AG09309 (cell line): ENCODE results near the gene S1PR4.

ENCODE experiments used
- DNase-seq: peaks from one replicate; pipeline ENCODE4 v3.0.0-alpha.2; 2010; ENCODE audit warnings: low read depth
- H3K4me3 ChIP-seq: 2 replicates; pipeline ENCODE4 v1.5.1; 2011; ENCODE audit warnings: mild to moderate bottlenecking, low read depth, low read length, moderate library complexity; ENCODE audit not compliant: control insufficient read depth
- CTCF ChIP-seq: IDR thresholded peaks from 2 replicates; pipeline ENCODE4 v1.5.1; 2011; ENCODE audit warnings: mild to moderate bottlenecking, low read depth, low read length, inconsistent platforms; ENCODE audit not compliant: insufficient read depth, control insufficient read depth; ENCODE audit errors: missing control alignments

The S1PR4 gene

GRCh38 chr19:3145909-3146676 is 32.5 kb upstream of the S1PR4 start:
- no peak overlapping the region for H3K4me3 ChIP-seq
- no peak for DNase-seq
- TF ChIP-seq CTCF = no peak

DNA sequence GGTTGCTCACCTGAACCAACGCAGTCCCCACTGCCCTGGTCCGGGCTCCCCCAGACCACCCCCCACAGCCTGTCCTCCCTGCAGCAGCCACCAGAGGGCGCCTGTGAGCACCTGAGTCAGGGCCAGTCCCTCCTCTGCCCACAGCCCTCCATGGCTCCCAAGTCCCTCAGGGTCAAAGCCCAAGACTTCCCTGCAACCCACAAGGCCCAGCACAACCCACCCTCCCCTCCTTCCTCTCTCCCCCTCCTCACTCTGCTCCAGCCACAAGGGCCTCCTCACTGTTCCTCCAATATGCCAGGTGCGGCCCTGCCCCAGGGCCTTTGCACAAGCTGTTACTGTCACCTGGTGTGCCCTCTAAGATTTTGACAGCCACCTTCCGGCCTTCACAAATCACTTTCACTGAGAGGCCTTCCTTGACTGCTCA is 31.9 kb upstream of the S1PR4 start:
- no peak for DNase-seq
- peak; percentile 83 for TF ChIP-seq CTCF
- no peak overlapping the region for H3K4me3 ChIP-seq

- TF ChIP-seq CTCF = no peak
- H3K4me3 ChIP-seq = no peak overlapping the region
- no peak for DNase-seq
Observed at GRCh38 chr19:3148503-3148902, 30.1 kb upstream of the S1PR4 start.

- no peak overlapping the region for H3K4me3 ChIP-seq
- no peak for DNase-seq
- TF ChIP-seq CTCF = no peak
Observed at GRCh38 chr19:3149089-3149488, 29.5 kb upstream of the S1PR4 start.

DNA sequence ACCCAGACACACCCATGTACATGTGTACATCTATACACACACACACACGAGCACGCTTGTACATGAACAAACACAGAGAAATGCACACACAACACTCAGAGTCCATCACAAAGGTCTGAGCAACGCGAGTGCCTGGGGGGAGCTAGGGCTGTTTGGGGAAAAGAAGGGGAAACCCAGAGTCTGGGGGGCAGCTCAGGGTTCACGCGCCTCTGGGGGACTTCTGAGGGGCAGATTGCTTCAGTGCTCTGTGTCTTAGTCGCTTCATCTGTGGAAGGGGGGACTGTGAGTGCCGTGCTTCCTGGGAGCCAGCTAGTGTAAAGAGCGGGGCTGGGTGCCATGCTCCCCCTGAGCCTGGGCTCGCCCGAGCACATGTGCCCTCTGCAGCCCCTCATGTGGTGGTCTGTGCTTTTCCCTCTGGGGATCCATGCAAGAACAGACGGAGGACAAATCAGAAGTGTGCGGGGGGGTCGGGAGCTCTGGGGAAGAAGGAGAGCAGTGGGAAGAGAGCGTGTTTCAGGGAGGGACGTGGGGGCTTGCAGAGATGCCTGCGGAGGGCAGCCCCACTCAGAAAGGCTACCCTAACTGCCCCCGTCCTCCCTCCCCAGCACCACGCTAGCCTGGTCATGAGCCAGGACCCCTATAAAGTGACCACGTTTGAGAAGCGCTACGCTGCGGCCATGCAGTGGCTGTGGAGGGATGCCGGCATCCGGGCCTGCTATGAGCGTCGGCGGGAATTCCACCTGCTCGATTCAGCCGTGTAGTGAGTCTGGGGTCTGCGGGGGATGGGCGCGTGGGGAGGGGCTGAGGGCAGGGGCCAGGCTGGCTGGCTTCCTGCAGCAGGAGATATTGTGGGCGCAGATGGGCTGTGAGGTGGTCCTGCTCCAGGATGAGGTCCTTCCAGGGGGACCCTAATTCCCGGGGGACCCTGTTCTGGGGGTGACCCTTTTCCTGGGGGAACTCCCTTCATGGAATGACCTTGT is 28.8 kb upstream of the S1PR4 start:
- DNase-seq = no peak
- H3K4me3 ChIP-seq = no peak overlapping the region
- TF ChIP-seq CTCF = no peak

DNA sequence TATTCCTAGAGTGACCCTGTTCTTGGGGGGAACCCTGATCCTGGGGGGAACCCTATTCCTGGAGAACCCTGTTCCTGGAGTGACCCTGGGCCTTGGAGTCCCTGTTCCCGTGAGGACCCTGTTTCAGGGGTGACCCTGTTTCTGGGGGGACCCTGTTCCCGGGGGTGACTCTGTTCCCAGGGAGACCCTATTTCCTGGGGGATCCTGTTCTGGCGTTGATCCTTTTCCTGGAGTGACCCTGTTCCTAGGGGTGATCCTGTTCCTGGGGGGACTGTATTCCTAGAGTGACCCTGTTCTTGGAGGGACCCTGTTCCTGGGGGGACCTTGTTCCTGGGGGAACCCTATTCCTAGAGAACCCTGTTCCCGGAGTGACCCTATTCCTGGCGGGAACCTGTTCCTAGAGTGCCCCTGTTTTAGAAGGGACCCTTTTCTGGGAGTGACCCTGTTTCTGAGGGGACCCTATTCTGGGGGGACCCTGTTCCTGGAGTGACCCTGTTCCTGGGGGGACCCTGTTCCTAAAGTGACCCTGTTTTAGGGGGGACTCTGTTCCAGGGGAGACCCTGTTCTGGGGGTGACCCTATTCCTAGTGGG is 27.7 kb upstream of the S1PR4 start:
- no peak for TF ChIP-seq CTCF
- DNase-seq = no peak
- no peak overlapping the region for H3K4me3 ChIP-seq
